Fibroblast of lung (primary cell): ENCODE results near the gene TSPAN18. TPM values are rescaled to one million over a fixed set of nuclear protein-coding genes. Genes with fewer than 3 reads are reported as not detected.

Experiments used
- DNase-seq, 2 donors: peaks; one replicate each; pipeline versions ENCODE4 v3.0.0 to v3.0.0-alpha.2; 2010; ENCODE audit warnings: low read depth in 2 of 2
- H2AFZ ChIP-seq: 2 replicates; pipeline ENCODE4 v1.5.1; 2012; ENCODE audit warnings: low read length, control low read depth, inconsistent platforms
- H3K27ac ChIP-seq: 2 replicates; pipeline ENCODE4 v1.5.1; 2011; ENCODE audit warnings: low read length, control low read depth; ENCODE audit not compliant: insufficient read depth
- H3K27me3 ChIP-seq: 2 replicates; pipeline ENCODE4 v1.5.1; 2011; ENCODE audit warnings: mild to moderate bottlenecking, low read length; ENCODE audit not compliant: control insufficient read depth, insufficient read depth
- H3K36me3 ChIP-seq: 2 replicates; pipeline ENCODE4 v1.5.1; 2011; ENCODE audit warnings: low read length; ENCODE audit not compliant: control insufficient read depth, insufficient read depth
- H3K4me1 ChIP-seq: 2 replicates; pipeline ENCODE4 v1.5.1; 2011; ENCODE audit warnings: low read length; ENCODE audit not compliant: control insufficient read depth, insufficient read depth; ENCODE audit errors: extremely low read depth
- H3K4me2 ChIP-seq: 2 replicates; pipeline ENCODE4 v1.5.1; 2011; ENCODE audit warnings: low read length, control low read depth; ENCODE audit not compliant: insufficient read depth; ENCODE audit errors: extremely low read depth
- H3K4me3 ChIP-seq, 4 experiments: fragments of 200-600 bp in 1 of 4; sonication (generic) in 1 of 4; replicated peaks in 1 of 4; 2 replicates each; pipeline ENCODE4 v1.5.1; 2011 to 2016; ENCODE audit warnings: low read length in 4 of 4, low read depth in 3 of 4, mild to moderate bottlenecking in 3 of 4, control low read depth in 2 of 4, inconsistent platforms in 1 of 4, mixed read lengths in 1 of 4; ENCODE audit not compliant: insufficient read depth in 1 of 4; ENCODE audit errors: control extremely low read depth in 1 of 4
- H3K79me2 ChIP-seq: 2 replicates; pipeline ENCODE4 v1.5.1; 2012; ENCODE audit warnings: mild to moderate bottlenecking, low read length, inconsistent platforms; ENCODE audit not compliant: control insufficient read depth, insufficient read depth
- H3K9ac ChIP-seq: 2 replicates; pipeline ENCODE4 v1.5.1; 2011; ENCODE audit warnings: mild to moderate bottlenecking, low read length, control low read depth; ENCODE audit not compliant: insufficient read depth
- H3K9me3 ChIP-seq: 2 replicates; pipeline ENCODE4 v1.5.1; 2012; ENCODE audit warnings: low read depth, low read length; ENCODE audit not compliant: control insufficient read depth, insufficient read depth
- H4K20me1 ChIP-seq: 2 replicates; pipeline ENCODE4 v1.5.1; 2011; ENCODE audit warnings: low read length; ENCODE audit not compliant: control insufficient read depth, insufficient read depth; ENCODE audit errors: extremely low read depth
- EZH2 ChIP-seq: IDR thresholded peaks from 2 replicates; pipeline ENCODE4 v1.5.1; 2012; ENCODE audit warnings: low read length, control low read depth, mild to moderate bottlenecking; ENCODE audit errors: missing control alignments
- polyA plus RNA-seq, 2 donors: library from polyadenylated mRNA; depleted of rRNA in 1 of 2; stranded (reverse) in 1 of 2; unstranded in 1 of 2; fragments of >200 nt; gene quantifications; 2 replicates each; pipeline ENCODE4 v1.2.1, GENCODE V29; 2011 to 2012; ENCODE audit warnings: missing spikeins in 1 of 2
- total RNA-seq: library from RNA; depleted of rRNA; stranded (reverse); fragments of >200 nt; gene quantifications from 2 replicates; pipeline ENCODE4 v1.2.1, GENCODE V29; 2014
- TF ChIP-seq, protein P1 (sequence below), 2 donors: IDR thresholded peaks in 1 of 2; conservative IDR thresholded peaks in 1 of 2; 1 replicate in 1 of 2; 2 replicates in 1 of 2; pipeline ENCODE4 v1.5.1; 2011 to 2012; ENCODE audit warnings: low read length in 2 of 2, control low read depth in 1 of 2, inconsistent platforms in 1 of 2, low read depth in 1 of 2, mild to moderate bottlenecking in 1 of 2

The TSPAN18 gene
- total and polyA plus RNA-seq, 2 donors (not counting 1 experiment from before 2014, with no cell fraction given): 0.15 TPM; not detected in 1

GRCh38 chr11:44917741-44918140 lies 191.0 kb downstream of the TSPAN18 start:
- Histone ChIP-seq H3K27ac (no peak overlapping the region), H3K4me1 (no peaks in the 10 kb centered on the region), H3K36me3 (no peaks in the 10 kb centered on the region), H4K20me1 (no peaks in the 10 kb centered on the region), H3K9me3 (no peaks in the 10 kb centered on the region), H2AFZ (no peak overlapping the region), H3K4me2 (no peak overlapping the region), H3K9ac (no peak overlapping the region), H3K27me3 (peaks cover 3% of the 10 kb centered on the region), H3K4me3 (no peak overlapping the region), H3K79me2 (no peaks in the 10 kb centered on the region)
- DNase-seq: no peak
- TF ChIP-seq, protein P1, sequence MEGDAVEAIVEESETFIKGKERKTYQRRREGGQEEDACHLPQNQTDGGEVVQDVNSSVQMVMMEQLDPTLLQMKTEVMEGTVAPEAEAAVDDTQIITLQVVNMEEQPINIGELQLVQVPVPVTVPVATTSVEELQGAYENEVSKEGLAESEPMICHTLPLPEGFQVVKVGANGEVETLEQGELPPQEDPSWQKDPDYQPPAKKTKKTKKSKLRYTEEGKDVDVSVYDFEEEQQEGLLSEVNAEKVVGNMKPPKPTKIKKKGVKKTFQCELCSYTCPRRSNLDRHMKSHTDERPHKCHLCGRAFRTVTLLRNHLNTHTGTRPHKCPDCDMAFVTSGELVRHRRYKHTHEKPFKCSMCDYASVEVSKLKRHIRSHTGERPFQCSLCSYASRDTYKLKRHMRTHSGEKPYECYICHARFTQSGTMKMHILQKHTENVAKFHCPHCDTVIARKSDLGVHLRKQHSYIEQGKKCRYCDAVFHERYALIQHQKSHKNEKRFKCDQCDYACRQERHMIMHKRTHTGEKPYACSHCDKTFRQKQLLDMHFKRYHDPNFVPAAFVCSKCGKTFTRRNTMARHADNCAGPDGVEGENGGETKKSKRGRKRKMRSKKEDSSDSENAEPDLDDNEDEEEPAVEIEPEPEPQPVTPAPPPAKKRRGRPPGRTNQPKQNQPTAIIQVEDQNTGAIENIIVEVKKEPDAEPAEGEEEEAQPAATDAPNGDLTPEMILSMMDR (conservative IDR thresholded peaks at IDR 0.05 in 1 of 2, IDR thresholded peaks at IDR 0.05 in 1 of 2; ENCODE audit: low read depth in 1 of 2, low read length in 2 of 2): no peak

DNA sequence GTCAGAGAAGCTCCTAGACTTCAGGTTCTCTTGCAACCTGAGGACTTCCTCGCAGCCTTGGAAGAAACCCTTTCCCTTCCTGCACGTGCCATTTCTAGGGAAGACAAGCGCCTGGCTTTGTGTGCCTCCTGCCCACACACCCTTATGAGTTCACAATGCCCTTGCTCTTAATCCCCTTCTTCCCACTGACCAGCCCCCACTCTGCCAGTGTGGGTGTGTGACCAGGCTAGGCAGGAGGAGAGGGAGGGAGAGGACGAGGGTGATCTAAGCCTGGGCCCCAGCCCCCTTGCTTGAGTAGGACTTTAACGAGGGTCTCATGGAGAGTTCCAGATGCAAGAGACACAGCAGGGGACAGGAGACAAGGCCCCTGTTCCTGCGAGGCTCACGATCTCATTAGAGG lies 193.7 kb downstream of the TSPAN18 start:
- Histone ChIP-seq H3K27me3 (peaks cover 3% of the 10 kb centered on the region), H4K20me1 (no peaks in the 10 kb centered on the region), H2AFZ (no peak overlapping the region), H3K36me3 (no peaks in the 10 kb centered on the region), H3K9ac (no peak overlapping the region), H3K4me3 (no peak overlapping the region), H3K4me1 (no peaks in the 10 kb centered on the region), H3K9me3 (no peaks in the 10 kb centered on the region), H3K27ac (no peak overlapping the region), H3K4me2 (no peak overlapping the region), H3K79me2 (no peaks in the 10 kb centered on the region)
- TF ChIP-seq, protein P1 (conservative IDR thresholded peaks at IDR 0.05 in 1 of 2, IDR thresholded peaks at IDR 0.05 in 1 of 2; ENCODE audit: low read depth in 1 of 2, low read length in 2 of 2): no peak
- TF ChIP-seq EZH2: no peak
- DNase-seq: no peak

- Histone ChIP-seq H3K36me3 (no peaks in the 10 kb centered on the region), H3K27me3 (peaks cover 3% of the 10 kb centered on the region), H3K9ac (no peak overlapping the region), H3K4me3 (no peak overlapping the region), H3K4me1 (no peaks in the 10 kb centered on the region), H3K4me2 (no peak overlapping the region), H3K79me2 (no peaks in the 10 kb centered on the region), H4K20me1 (no peaks in the 10 kb centered on the region), H3K27ac (no peak overlapping the region), H3K9me3 (no peaks in the 10 kb centered on the region), H2AFZ (no peak overlapping the region)
- no peak for TF ChIP-seq EZH2
- TF ChIP-seq, protein P1 (conservative IDR thresholded peaks at IDR 0.05 in 1 of 2, IDR thresholded peaks at IDR 0.05 in 1 of 2; ENCODE audit: low read depth in 1 of 2, low read length in 2 of 2): no peak
- DNase-seq: no peak
Observed at GRCh38 chr11:44923115-44923514, 196.4 kb downstream of the TSPAN18 start.
